PC-3 (cell line): ENCODE measurements around the gene MORN1. TPM values are rescaled to one million over a fixed set of nuclear protein-coding genes. Genes with fewer than 3 reads are reported as not detected.

Source experiments
- ATAC-seq: fragments of 200-7000 bp; cut with Tn5 transposase; 2 replicates; pipeline ENCODE4 v1.9.1; 2020; ENCODE audit warnings: mild to moderate bottlenecking, moderate library complexity
- BruUV-seq: library from RNA; stranded (reverse); fragments of 400-500 nt; replicated peaks from 2 replicates; lab custom pipeline; 2021; lab: Mats Ljungman, UMichigan
- CTCF ChIA-PET: fragments of 300-600 bp; sonication (Branson Sonifier 250); formaldehyde crosslinking; loops from one replicate; lab custom pipeline; 2022; ENCODE audit warnings: antibody characterized with exemption; lab: Charles Lee
- POLR2A ChIA-PET: fragments of 300-600 bp; sonication (Branson Sonifier 250); formaldehyde crosslinking; loops from one replicate; lab custom pipeline; 2022; ENCODE audit warnings: antibody characterized with exemption; ENCODE audit not compliant: unreplicated experiment; lab: Charles Lee
- DNase-seq: peaks from one replicate; pipeline ENCODE4 v3.0.0-alpha.2; 2015
- H2AFZ ChIP-seq: fragments of 300-600 bp; sonication (generic); 2 replicates; pipeline ENCODE4 v1.6.0; 2016; ENCODE audit warnings: antibody characterized with exemption, low read length
- H3F3A ChIP-seq: fragments of 300-600 bp; sonication (generic); one replicate; pipeline ENCODE4 v1.6.0; 2017; ENCODE audit warnings: antibody characterized with exemption, low read length, control low read depth, mild to moderate bottlenecking; ENCODE audit not compliant: unreplicated experiment
- H3K27ac ChIP-seq: fragments of 300-600 bp; sonication (generic); 2 replicates; pipeline ENCODE4 v1.5.1; 2016; ENCODE audit warnings: mild to moderate bottlenecking, low read length
- H3K27me3 ChIP-seq: fragments of 300-600 bp; sonication (generic); 2 replicates; pipeline ENCODE4 v1.6.1; 2016; ENCODE audit warnings: low read length, mixed read lengths
- H3K36me3 ChIP-seq: fragments of 300-600 bp; sonication (generic); 2 replicates; pipeline ENCODE4 v1.6.1; 2016; ENCODE audit warnings: low read depth, mixed run types, low read length, mixed read lengths
- H3K4me1 ChIP-seq: fragments of 300-600 bp; sonication (generic); 2 replicates; pipeline ENCODE4 v1.5.1; 2016; ENCODE audit warnings: low read length; ENCODE audit not compliant: insufficient read depth
- H3K4me2 ChIP-seq: fragments of 300-600 bp; sonication (generic); 2 replicates; pipeline ENCODE4 v1.6.0; 2016; ENCODE audit warnings: low read length
- H3K4me3 ChIP-seq: fragments of 300-600 bp; sonication (generic); 2 replicates; pipeline ENCODE4 v1.5.1; 2016; ENCODE audit warnings: mild to moderate bottlenecking, low read length, mixed read lengths
- H3K79me2 ChIP-seq: fragments of 300-600 bp; sonication (generic); 2 replicates; pipeline ENCODE4 v1.6.1; 2017; ENCODE audit warnings: low read length, mixed read lengths
- H3K9ac ChIP-seq: fragments of 300-600 bp; sonication (generic); 2 replicates; pipeline ENCODE4 v1.6.0; 2016; ENCODE audit warnings: mild to moderate bottlenecking, low read length
- H3K9me2 ChIP-seq: fragments of 300-600 bp; sonication (generic); replicated peaks from 2 replicates; pipeline ENCODE4 v1.6.1; 2016; ENCODE audit warnings: mixed run types, low read length, mixed read lengths
- H3K9me3 ChIP-seq: fragments of 300-600 bp; sonication (generic); 2 replicates; pipeline ENCODE4 v1.6.1; 2016; ENCODE audit warnings: low read length, mixed read lengths
- H4K20me1 ChIP-seq: fragments of 300-600 bp; sonication (generic); 2 replicates; pipeline ENCODE4 v1.6.1; 2016; ENCODE audit warnings: low read length, mixed read lengths
- EZH2 ChIP-seq: fragments of 300-600 bp; sonication (generic); IDR thresholded peaks from one replicate; pipeline ENCODE4 v1.6.1; 2017; ENCODE audit warnings: antibody characterized with exemption, mild to moderate bottlenecking, low read length; ENCODE audit not compliant: unreplicated experiment
- EZH2phosphoT487 ChIP-seq: fragments of 300-600 bp; sonication (generic); IDR thresholded peaks from 2 replicates; pipeline ENCODE4 v1.6.1; 2018; ENCODE audit warnings: mild to moderate bottlenecking, antibody characterized with exemption, low read length, borderline replicate concordance
- intact Hi-C: fragments of 100-400 bp; cut with micrococcal nuclease; formaldehyde crosslinking; loops from 2 replicates; pipeline ENCODE4 v1.9.0; 2023
- total RNA-seq: library from RNA; depleted of rRNA; stranded (reverse); fragments of >200 nt; gene quantifications from 2 replicates; pipeline ENCODE4 v1.2.3, GENCODE V29; 2014
- TF ChIP-seq, protein P1 (sequence below): fragments of 300-600 bp; sonication (generic); conservative IDR thresholded peaks from 2 replicates; pipeline ENCODE4 v1.5.1; 2017; ENCODE audit warnings: antibody characterized with exemption, low read depth, mild to moderate bottlenecking, low read length

The MORN1 gene
- total RNA-seq, 1 experiment from 2014 or later = 11.2 TPM

DNA sequence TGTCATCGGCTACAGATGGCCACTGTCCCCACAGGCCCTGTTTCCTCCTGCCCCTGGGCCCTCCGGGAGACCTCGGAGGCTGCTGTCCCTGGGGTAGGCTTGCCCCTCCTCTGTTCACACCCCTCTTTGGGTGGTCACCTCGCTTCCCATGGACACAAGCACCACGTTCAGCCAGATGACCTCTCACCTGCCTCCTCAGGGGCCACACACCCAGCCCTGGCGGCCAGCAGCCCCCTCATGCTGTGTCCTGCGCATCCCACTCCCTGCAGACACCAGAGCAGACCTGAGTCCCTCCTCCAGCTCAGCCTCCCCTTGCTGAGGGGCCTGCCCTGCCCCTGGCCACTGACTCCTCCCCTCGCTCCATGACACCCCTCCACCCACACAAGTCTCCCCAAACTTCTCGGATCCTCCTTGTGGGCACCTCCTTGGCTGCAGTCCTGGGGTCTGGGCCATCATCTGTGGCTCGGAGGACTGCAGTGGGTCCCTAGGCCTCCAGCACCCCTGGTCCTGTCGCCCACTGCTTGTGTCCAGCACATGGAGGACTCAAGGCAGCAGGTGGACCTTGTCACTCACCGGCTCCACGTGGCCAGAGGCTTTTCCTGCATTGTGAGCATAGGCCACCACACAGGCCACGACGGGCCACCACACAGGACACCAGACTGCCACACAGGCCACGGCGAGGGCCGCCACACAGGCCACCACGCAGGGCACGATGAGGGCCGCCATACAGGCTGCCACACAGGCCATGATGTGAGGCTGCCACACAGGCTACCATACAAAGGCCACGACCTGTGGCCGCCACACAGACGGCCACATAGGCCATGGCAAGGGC, 51.1 kb downstream of the MORN1 start:
- no peaks in the 10 kb centered on the region for H3K79me2 ChIP-seq
- H3K27me3 ChIP-seq = no peaks in the 10 kb centered on the region
- peaks cover 4% of the 10 kb centered on the region for H3K4me1 ChIP-seq
- ChIA-PET CTCF (no interaction called here), POLR2A (no interaction called here)
- H3K4me3 ChIP-seq = no peak overlapping the region
- BruUV-seq = no TSS peak
- H3K9me2 ChIP-seq = no peaks in the 10 kb centered on the region
- H3K9me3 ChIP-seq = no peaks in the 10 kb centered on the region
- no peak overlapping the region for H3K4me2 ChIP-seq
- H3K27ac ChIP-seq = no peak overlapping the region
- ATAC-seq = no peak
- intact Hi-C loops = no loop called here
- H2AFZ ChIP-seq = no peak overlapping the region
- no peaks in the 10 kb centered on the region for H4K20me1 ChIP-seq
- H3F3A ChIP-seq = no peaks in the 10 kb centered on the region
- no peak for DNase-seq
- H3K9ac ChIP-seq = no peak overlapping the region
- H3K36me3 ChIP-seq = no peaks in the 10 kb centered on the region
- TF ChIP-seq, protein P1, sequence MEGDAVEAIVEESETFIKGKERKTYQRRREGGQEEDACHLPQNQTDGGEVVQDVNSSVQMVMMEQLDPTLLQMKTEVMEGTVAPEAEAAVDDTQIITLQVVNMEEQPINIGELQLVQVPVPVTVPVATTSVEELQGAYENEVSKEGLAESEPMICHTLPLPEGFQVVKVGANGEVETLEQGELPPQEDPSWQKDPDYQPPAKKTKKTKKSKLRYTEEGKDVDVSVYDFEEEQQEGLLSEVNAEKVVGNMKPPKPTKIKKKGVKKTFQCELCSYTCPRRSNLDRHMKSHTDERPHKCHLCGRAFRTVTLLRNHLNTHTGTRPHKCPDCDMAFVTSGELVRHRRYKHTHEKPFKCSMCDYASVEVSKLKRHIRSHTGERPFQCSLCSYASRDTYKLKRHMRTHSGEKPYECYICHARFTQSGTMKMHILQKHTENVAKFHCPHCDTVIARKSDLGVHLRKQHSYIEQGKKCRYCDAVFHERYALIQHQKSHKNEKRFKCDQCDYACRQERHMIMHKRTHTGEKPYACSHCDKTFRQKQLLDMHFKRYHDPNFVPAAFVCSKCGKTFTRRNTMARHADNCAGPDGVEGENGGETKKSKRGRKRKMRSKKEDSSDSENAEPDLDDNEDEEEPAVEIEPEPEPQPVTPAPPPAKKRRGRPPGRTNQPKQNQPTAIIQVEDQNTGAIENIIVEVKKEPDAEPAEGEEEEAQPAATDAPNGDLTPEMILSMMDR = no peak
- TF ChIP-seq EZH2phosphoT487 (no peak), EZH2 (no peak)

GRCh38 chr1:2339206-2340085, 51.9 kb downstream of the MORN1 start:
- TF ChIP-seq, protein P1 = no peak
- no peak for TF ChIP-seq EZH2
- TF ChIP-seq EZH2phosphoT487 = no peak
- H3F3A ChIP-seq = peaks cover 3% of the 10 kb centered on the region
- no peaks in the 10 kb centered on the region for H4K20me1 ChIP-seq
- BruUV-seq = no TSS peak
- peaks cover 12% of the 10 kb centered on the region for H3K4me1 ChIP-seq
- H3K27me3 ChIP-seq = no peaks in the 10 kb centered on the region
- H3K4me3 ChIP-seq = no peak overlapping the region
- H3K79me2 ChIP-seq = no peaks in the 10 kb centered on the region
- no peak for ATAC-seq
- no peaks in the 10 kb centered on the region for H3K9me3 ChIP-seq
- ChIA-PET CTCF (no interaction called here), POLR2A (no interaction called here)
- no peak overlapping the region for H3K27ac ChIP-seq
- intact Hi-C loops = no loop called here
- H3K9me2 ChIP-seq = no peaks in the 10 kb centered on the region
- no peak overlapping the region for H3K9ac ChIP-seq
- no peak overlapping the region for H3K4me2 ChIP-seq
- H2AFZ ChIP-seq = no peak overlapping the region
- no peaks in the 10 kb centered on the region for H3K36me3 ChIP-seq
- DNase-seq = no peak
